PFSK-1 (cell line): ENCODE measurements around the gene GHR.

Experiments
- POLR2AphosphoS5 ChIP-seq: IDR thresholded peaks from 2 replicates; pipeline ENCODE4 v1.6.1; 2012; ENCODE audit warnings: low read depth, mild to moderate bottlenecking, control low read depth, low read length, moderate library complexity
- TF ChIP-seq, protein P1 (sequence below), 2 experiments: IDR thresholded peaks; 2 replicates each; pipeline versions ENCODE4 v1.6.1 to v1.8.0; 2011 to 2012; ENCODE audit warnings: low read depth in 2 of 2, low read length in 2 of 2, control low read depth in 1 of 2, inconsistent platforms in 1 of 2, mild to moderate bottlenecking in 1 of 2, moderate library complexity in 1 of 2; ENCODE audit not compliant: insufficient read depth in 1 of 2

DNA sequence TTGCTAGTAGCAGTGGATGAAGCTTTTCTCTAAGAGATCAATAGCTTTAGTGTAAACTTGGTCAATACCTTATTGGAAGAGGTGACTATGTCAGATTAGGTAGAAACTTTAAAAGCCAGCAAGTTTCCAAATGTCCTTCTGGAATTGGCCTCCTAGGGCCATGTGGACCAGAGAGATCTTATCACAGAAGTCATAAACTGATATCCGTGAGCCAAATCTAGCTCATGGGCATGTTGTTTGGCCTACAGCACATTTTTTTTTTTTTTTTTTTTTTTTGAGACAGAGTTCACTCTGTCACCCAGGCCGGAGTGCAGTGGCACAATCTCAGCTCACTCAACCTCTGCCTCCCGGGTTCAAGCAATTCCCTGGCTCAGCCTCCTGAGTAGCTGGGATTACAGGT, 175.9 kb downstream of the GHR start:
- TF ChIP-seq, protein P1, sequence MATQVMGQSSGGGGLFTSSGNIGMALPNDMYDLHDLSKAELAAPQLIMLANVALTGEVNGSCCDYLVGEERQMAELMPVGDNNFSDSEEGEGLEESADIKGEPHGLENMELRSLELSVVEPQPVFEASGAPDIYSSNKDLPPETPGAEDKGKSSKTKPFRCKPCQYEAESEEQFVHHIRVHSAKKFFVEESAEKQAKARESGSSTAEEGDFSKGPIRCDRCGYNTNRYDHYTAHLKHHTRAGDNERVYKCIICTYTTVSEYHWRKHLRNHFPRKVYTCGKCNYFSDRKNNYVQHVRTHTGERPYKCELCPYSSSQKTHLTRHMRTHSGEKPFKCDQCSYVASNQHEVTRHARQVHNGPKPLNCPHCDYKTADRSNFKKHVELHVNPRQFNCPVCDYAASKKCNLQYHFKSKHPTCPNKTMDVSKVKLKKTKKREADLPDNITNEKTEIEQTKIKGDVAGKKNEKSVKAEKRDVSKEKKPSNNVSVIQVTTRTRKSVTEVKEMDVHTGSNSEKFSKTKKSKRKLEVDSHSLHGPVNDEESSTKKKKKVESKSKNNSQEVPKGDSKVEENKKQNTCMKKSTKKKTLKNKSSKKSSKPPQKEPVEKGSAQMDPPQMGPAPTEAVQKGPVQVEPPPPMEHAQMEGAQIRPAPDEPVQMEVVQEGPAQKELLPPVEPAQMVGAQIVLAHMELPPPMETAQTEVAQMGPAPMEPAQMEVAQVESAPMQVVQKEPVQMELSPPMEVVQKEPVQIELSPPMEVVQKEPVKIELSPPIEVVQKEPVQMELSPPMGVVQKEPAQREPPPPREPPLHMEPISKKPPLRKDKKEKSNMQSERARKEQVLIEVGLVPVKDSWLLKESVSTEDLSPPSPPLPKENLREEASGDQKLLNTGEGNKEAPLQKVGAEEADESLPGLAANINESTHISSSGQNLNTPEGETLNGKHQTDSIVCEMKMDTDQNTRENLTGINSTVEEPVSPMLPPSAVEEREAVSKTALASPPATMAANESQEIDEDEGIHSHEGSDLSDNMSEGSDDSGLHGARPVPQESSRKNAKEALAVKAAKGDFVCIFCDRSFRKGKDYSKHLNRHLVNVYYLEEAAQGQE (IDR thresholded peaks at IDR 0.05; ENCODE audit: insufficient read depth in 1 of 2, low read depth in 2 of 2, low read length in 2 of 2) = no peak
- TF ChIP-seq POLR2AphosphoS5 = no peak
